ENCODE measurements around the gene ANO4.
"Not testable (repeated sequence)": the region's sequence is repeated elsewhere in the genome, so short reads cannot be mapped to it uniquely, and the experiment has no call there.

The ANO4 gene

GRCh38 chr12:101050631-101051030, 256.1 kb downstream of the ANO4 start:
- DNase-seq: no peak

- DNase-seq: no peak
Observed at GRCh38 chr12:101051151-101051550, 256.6 kb downstream of the ANO4 start.

GRCh38 chr12:101051901-101052550, 257.4 kb downstream of the ANO4 start:
- DNase-seq: no peak

- no peak for DNase-seq
Observed at GRCh38 chr12:101053203-101053602, 258.6 kb downstream of the ANO4 start.

- DNase-seq: no peak
Observed at GRCh38 chr12:101055940-101056339, 261.4 kb downstream of the ANO4 start.

GRCh38 chr12:101062508-101062907, 267.9 kb downstream of the ANO4 start:
- not testable (repeated sequence) for DNase-seq

- no peak for DNase-seq
Observed at GRCh38 chr12:101064721-101065120, 270.1 kb downstream of the ANO4 start.

- DNase-seq: no peak
Observed at GRCh38 chr12:101066489-101066888, 271.9 kb downstream of the ANO4 start.

- no peak for DNase-seq
Observed at GRCh38 chr12:101068402-101068801, 273.8 kb downstream of the ANO4 start.

- DNase-seq: no peak
Observed at GRCh38 chr12:101068836-101069235, 274.3 kb downstream of the ANO4 start.

GRCh38 chr12:101074940-101075680, 280.5 kb downstream of the ANO4 start:
- no peak for DNase-seq

GRCh38 chr12:101076921-101077320, 282.3 kb downstream of the ANO4 start:
- no peak for DNase-seq

- DNase-seq: no peak
Observed at GRCh38 chr12:101077791-101078528, 283.4 kb downstream of the ANO4 start.

- no peak for DNase-seq
Observed at GRCh38 chr12:101078536-101079285, 284.1 kb downstream of the ANO4 start.

- DNase-seq: no peak
Observed at GRCh38 chr12:101082706-101083105, 288.1 kb downstream of the ANO4 start.

- no peak for DNase-seq
Observed at GRCh38 chr12:101086490-101087135, 292.0 kb downstream of the ANO4 start.

- DNase-seq: no peak
Observed at GRCh38 chr12:101087920-101088319, 293.3 kb downstream of the ANO4 start.

GRCh38 chr12:101089271-101089670, 294.7 kb downstream of the ANO4 start:
- no peak for DNase-seq

- not testable (repeated sequence) for DNase-seq
Observed at GRCh38 chr12:101090222-101090621, 295.6 kb downstream of the ANO4 start.

GRCh38 chr12:101097829-101098580, 303.4 kb downstream of the ANO4 start:
- DNase-seq: no peak

- DNase-seq: no peak
Observed at GRCh38 chr12:101107032-101107763, 312.6 kb downstream of the ANO4 start.

Data from activated naive CD4-positive, alpha-beta T cell treated with Interleukin-2 at 50 U/mL for 16 hours (primary cell).